SU-DHL-6 (cell line): ENCODE data around the gene NPHP4.

ENCODE experiments used
- CTCF ChIP-seq: fragments of 200-600 bp; sonication (generic); IDR thresholded peaks from one replicate; pipeline ENCODE4 v1.5.1; 2017; ENCODE audit warnings: antibody characterized with exemption, mild to moderate bottlenecking, low read length, moderate library complexity; ENCODE audit not compliant: insufficient read depth, poor library complexity, severe bottlenecking
- EZH2phosphoT487 ChIP-seq: fragments of 200-600 bp; sonication (generic), shearing (Covaris generic); conservative IDR thresholded peaks from 2 replicates; pipeline ENCODE4 v1.6.1; 2018; ENCODE audit warnings: mild to moderate bottlenecking, antibody characterized with exemption, low read length, moderate library complexity, mixed read lengths

- TF ChIP-seq CTCF (no peak), EZH2phosphoT487 (no peak)
These were observed 54.8 kb downstream of the NPHP4 start for GRCh38 chr1:5937373-5937857.
